GM12864 (cell line): ENCODE measurements around the gene MTMR2.

Source experiments
- DNase-seq: peaks from one replicate; pipeline ENCODE4 v3.0.0-alpha.2; 2011; ENCODE audit warnings: low read depth
- H3K4me3 ChIP-seq: 2 replicates; pipeline ENCODE4 v1.5.1; 2011; ENCODE audit warnings: mild to moderate bottlenecking, low read depth, low read length, control low read depth
- CTCF ChIP-seq: IDR thresholded peaks from 2 replicates; pipeline ENCODE4 v1.5.1; 2011; ENCODE audit warnings: low read depth, mild to moderate bottlenecking, moderate library complexity, low read length, control low read depth, inconsistent platforms; ENCODE audit errors: missing control alignments

MTMR2 gene

GRCh38 chr11:95845167-95845566 is 78.7 kb downstream of the MTMR2 start:
- TF ChIP-seq CTCF, result no peak
- H3K4me3 ChIP-seq, result no peak overlapping the region
- no peak for DNase-seq

- no peak overlapping the region for H3K4me3 ChIP-seq
- peak; percentile 12 for DNase-seq
- peak; percentile 82 for TF ChIP-seq CTCF
Observed at GRCh38 chr11:95835768-95836488, 88.0 kb downstream of the MTMR2 start.

GRCh38 chr11:95835351-95835750 is 88.6 kb downstream of the MTMR2 start:
- no peak for TF ChIP-seq CTCF
- no peak for DNase-seq
- no peak overlapping the region for H3K4me3 ChIP-seq

- no peak overlapping the region for H3K4me3 ChIP-seq
- no peak for TF ChIP-seq CTCF
- DNase-seq, result no peak
Observed at GRCh38 chr11:95833378-95833777, 90.5 kb downstream of the MTMR2 start.

- DNase-seq, result no peak
- no peak overlapping the region for H3K4me3 ChIP-seq
- no peak for TF ChIP-seq CTCF
Observed at GRCh38 chr11:95832763-95833162, 91.1 kb downstream of the MTMR2 start.

GRCh38 chr11:95831198-95831883 is 92.6 kb downstream of the MTMR2 start:
- no peak for DNase-seq
- TF ChIP-seq CTCF, result no peak

More at GRCh38 chr11:95831198-95831883, 92.6 kb downstream of the MTMR2 start:
- no peak overlapping the region for H3K4me3 ChIP-seq
